HEK293 (cell line): Measurements from ENCODE around the gene CPA4.

Experiments used
- ZNF426 ChIP-seq: fragments of 450-650 bp; formaldehyde crosslinking; IDR thresholded peaks from 2 replicates; pipeline ENCODE4 v1.5.1; 2017; ENCODE audit warnings: missing biosample characterization, missing genetic modification characterization, mild to moderate bottlenecking, inconsistent platforms, moderate library complexity
- TF ChIP-seq, protein P1 (sequence below): fragments of 450-650 bp; formaldehyde crosslinking; IDR thresholded peaks from 2 replicates; pipeline ENCODE4 v1.5.1; 2016; ENCODE audit warnings: missing biosample characterization, missing genetic modification characterization, low read depth
- TF ChIP-seq, protein P2 (sequence below): fragments of 450-650 bp; formaldehyde crosslinking; IDR thresholded peaks from 2 replicates; pipeline ENCODE4 v1.5.1; 2017; ENCODE audit warnings: missing biosample characterization, missing genetic modification characterization

GRCh38 chr7:130290745-130291144 is 2.2 kb upstream of the CPA4 start:
- TF ChIP-seq, protein P1, sequence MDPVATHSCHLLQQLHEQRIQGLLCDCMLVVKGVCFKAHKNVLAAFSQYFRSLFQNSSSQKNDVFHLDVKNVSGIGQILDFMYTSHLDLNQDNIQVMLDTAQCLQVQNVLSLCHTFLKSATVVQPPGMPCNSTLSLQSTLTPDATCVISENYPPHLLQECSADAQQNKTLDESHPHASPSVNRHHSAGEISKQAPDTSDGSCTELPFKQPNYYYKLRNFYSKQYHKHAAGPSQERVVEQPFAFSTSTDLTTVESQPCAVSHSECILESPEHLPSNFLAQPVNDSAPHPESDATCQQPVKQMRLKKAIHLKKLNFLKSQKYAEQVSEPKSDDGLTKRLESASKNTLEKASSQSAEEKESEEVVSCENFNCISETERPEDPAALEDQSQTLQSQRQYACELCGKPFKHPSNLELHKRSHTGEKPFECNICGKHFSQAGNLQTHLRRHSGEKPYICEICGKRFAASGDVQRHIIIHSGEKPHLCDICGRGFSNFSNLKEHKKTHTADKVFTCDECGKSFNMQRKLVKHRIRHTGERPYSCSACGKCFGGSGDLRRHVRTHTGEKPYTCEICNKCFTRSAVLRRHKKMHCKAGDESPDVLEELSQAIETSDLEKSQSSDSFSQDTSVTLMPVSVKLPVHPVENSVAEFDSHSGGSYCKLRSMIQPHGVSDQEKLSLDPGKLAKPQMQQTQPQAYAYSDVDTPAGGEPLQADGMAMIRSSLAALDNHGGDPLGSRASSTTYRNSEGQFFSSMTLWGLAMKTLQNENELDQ, result no peak
- TF ChIP-seq, protein P2, sequence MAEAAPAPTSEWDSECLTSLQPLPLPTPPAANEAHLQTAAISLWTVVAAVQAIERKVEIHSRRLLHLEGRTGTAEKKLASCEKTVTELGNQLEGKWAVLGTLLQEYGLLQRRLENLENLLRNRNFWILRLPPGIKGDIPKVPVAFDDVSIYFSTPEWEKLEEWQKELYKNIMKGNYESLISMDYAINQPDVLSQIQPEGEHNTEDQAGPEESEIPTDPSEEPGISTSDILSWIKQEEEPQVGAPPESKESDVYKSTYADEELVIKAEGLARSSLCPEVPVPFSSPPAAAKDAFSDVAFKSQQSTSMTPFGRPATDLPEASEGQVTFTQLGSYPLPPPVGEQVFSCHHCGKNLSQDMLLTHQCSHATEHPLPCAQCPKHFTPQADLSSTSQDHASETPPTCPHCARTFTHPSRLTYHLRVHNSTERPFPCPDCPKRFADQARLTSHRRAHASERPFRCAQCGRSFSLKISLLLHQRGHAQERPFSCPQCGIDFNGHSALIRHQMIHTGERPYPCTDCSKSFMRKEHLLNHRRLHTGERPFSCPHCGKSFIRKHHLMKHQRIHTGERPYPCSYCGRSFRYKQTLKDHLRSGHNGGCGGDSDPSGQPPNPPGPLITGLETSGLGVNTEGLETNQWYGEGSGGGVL (tag by site-specific recombination), result no peak
- no peak for TF ChIP-seq ZNF426 (tag by site-specific recombination)
